ENCODE data around the gene NTM. TPM values are rescaled to one million over a fixed set of nuclear protein-coding genes. Genes with fewer than 3 reads are reported as not detected.

Gene NTM
- total RNA-seq, 1 experiment from 2014 or later, result 9.9 TPM

GRCh38 chr11:131913267-131913666 is 542.9 kb downstream of the NTM start:
- H3K18ac ChIP-seq (ENCODE audit: insufficient read length, low read depth, low read length), result no peak overlapping the region
- no peak overlapping the region for H3T11ph ChIP-seq (ENCODE audit: low read length)
- Mint-ChIP-seq H3K4me3 (no peak overlapping the region), H3K27ac (no peak overlapping the region), H3K9me3 (no peaks in the 10 kb centered on the region; a peak in 1 of 5 replicates), H3K27me3 (ENCODE audit: low read depth) (peaks cover 39% of the 10 kb centered on the region), H3K4me1 (peaks cover 32 to 46% of the 10 kb centered on the region in 2 experiments), H3K36me3 (ENCODE audit: insufficient read depth in 1 of 3, low read depth in 3 of 3) (peaks cover 0 to 9% (median 0%) of the 10 kb centered on the region in 3 experiments; a peak in 3 of 7 replicates)
- no peaks in the 10 kb centered on the region for H4K20me1 ChIP-seq (ENCODE audit: control insufficient read depth, insufficient read depth, insufficient read length)
- no peak overlapping the region for H2BK12ac ChIP-seq (ENCODE audit: insufficient read length, low read depth, low read length)
- no peaks in the 10 kb centered on the region for H3K79me1 ChIP-seq (ENCODE audit: insufficient read depth, low read depth, low read length, poor library complexity, severe bottlenecking)
- H3K23ac ChIP-seq (ENCODE audit: insufficient read length, low read depth, low read length), result no peak overlapping the region
- DNase-seq, result no peak
- H3K4ac ChIP-seq (ENCODE audit: low read depth, low read length), result no peak overlapping the region
- H4K8ac ChIP-seq (replicated peaks; ENCODE audit: insufficient read length, low read depth, low read length), result no peak overlapping the region
- no peak overlapping the region for H3K9ac ChIP-seq (ENCODE audit: extremely low read depth, insufficient read length, low read length)
- no peak overlapping the region for H2AFZ ChIP-seq (ENCODE audit: low read length)
- no peak overlapping the region for H2BK120ac ChIP-seq (ENCODE audit: low read depth, low read length, poor library complexity, severe bottlenecking)
- no peak overlapping the region for H3K27ac ChIP-seq (ENCODE audit: insufficient read length, low read depth, low read length)
- H2BK5ac ChIP-seq (ENCODE audit: insufficient read length, low read length), result no peak overlapping the region
- H3K4me1 ChIP-seq (ENCODE audit: insufficient read depth, low read length), result no peaks in the 10 kb centered on the region; the same call in 1 of the 2 replicates
- H2BK20ac ChIP-seq (ENCODE audit: low read depth, low read length, poor library complexity, severe bottlenecking), result no peak overlapping the region
- no peaks in the 10 kb centered on the region for H3K79me2 ChIP-seq (ENCODE audit: insufficient read depth, low read length)
- H3K56ac ChIP-seq (ENCODE audit: insufficient read length, low read depth, low read length), result no peak overlapping the region
- H4K5ac ChIP-seq (ENCODE audit: insufficient read length, low read depth, low read length), result no peak overlapping the region
- H2BK15ac ChIP-seq (ENCODE audit: low read depth, low read length), result no peak overlapping the region
- H4K91ac ChIP-seq (ENCODE audit: insufficient read length, low read depth, low read length), result no peak overlapping the region
- H3K4me2 ChIP-seq (ENCODE audit: insufficient read depth, insufficient read length, low read length), result no peak overlapping the region
- no peak overlapping the region for H3K14ac ChIP-seq (ENCODE audit: insufficient read depth, low read length)
- H3K27me3 ChIP-seq (ENCODE audit: insufficient read depth, low read length), result no peaks in the 10 kb centered on the region
- H3K23me2 ChIP-seq (ENCODE audit: insufficient read length, low read depth, low read length, poor library complexity, severe bottlenecking), result peaks cover 7% of the 10 kb centered on the region
- WGBS (ENCODE audit: extremely low coverage, insufficient read length, low lambda C conversion rate), result no CpG with 5 or more reads among the region's 4 CpGs
- no peaks in the 10 kb centered on the region for H3K9me3 ChIP-seq (ENCODE audit: control insufficient read depth, low read depth, low read length)
- no peak overlapping the region for H2AK5ac ChIP-seq (ENCODE audit: insufficient read length, low read length)
- no peak for TF ChIP-seq CTCF (conservative IDR thresholded peaks at IDR 0.05)
